Stimulated activated CD4-positive, alpha-beta T cell treated with anti-CD3 and anti-CD28 coated beads, TNF-alpha, amount 100 ng/mL, for 24 hours (primary cell): Measurements from ENCODE around the gene ATRNL1.

ENCODE experiments used
- DNase-seq, 3 experiments: peaks; one replicate each; pipeline ENCODE4 v3.0.0-alpha.2; 2020; ENCODE audit warnings: low read depth in 3 of 3

Gene ATRNL1

GRCh38 chr10:115604627-115605026, 511.5 kb downstream of the ATRNL1 start:
- DNase-seq, result no peak

- DNase-seq, result no peak
Observed at GRCh38 chr10:115606086-115606485, 512.9 kb downstream of the ATRNL1 start.

GRCh38 chr10:115606741-115607140, 513.6 kb downstream of the ATRNL1 start:
- no peak for DNase-seq

- no peak for DNase-seq
Observed at GRCh38 chr10:115624448-115624847, 531.3 kb downstream of the ATRNL1 start.

GRCh38 chr10:115628616-115629015, 535.5 kb downstream of the ATRNL1 start:
- no peak for DNase-seq

GRCh38 chr10:115638246-115638645, 545.1 kb downstream of the ATRNL1 start:
- no peak for DNase-seq

GRCh38 chr10:115649217-115649616, 556.1 kb downstream of the ATRNL1 start:
- no peak for DNase-seq

- no peak for DNase-seq
Observed at GRCh38 chr10:115653473-115653872, 560.3 kb downstream of the ATRNL1 start.

- DNase-seq, result no peak
Observed at GRCh38 chr10:115654961-115655360, 561.8 kb downstream of the ATRNL1 start.

GRCh38 chr10:115657161-115657860, 564.1 kb downstream of the ATRNL1 start:
- DNase-seq, result no peak

GRCh38 chr10:115659616-115660015, 566.5 kb downstream of the ATRNL1 start:
- no peak for DNase-seq

GRCh38 chr10:115660391-115660790, 567.2 kb downstream of the ATRNL1 start:
- no peak for DNase-seq

- DNase-seq, result no peak
Observed at GRCh38 chr10:115662422-115662821, 569.3 kb downstream of the ATRNL1 start.

- DNase-seq, result no peak
Observed at GRCh38 chr10:115665549-115665948, 572.4 kb downstream of the ATRNL1 start.

GRCh38 chr10:115674496-115674895, 581.3 kb downstream of the ATRNL1 start:
- DNase-seq, result no peak

GRCh38 chr10:115696747-115697146, 603.6 kb downstream of the ATRNL1 start:
- no peak for DNase-seq

- no peak for DNase-seq
Observed at GRCh38 chr10:115706026-115706425, 612.9 kb downstream of the ATRNL1 start.

- DNase-seq, result no peak
Observed at GRCh38 chr10:115706488-115707076, 613.4 kb downstream of the ATRNL1 start.

- DNase-seq, result no peak
Observed at GRCh38 chr10:115710136-115710535, 617.0 kb downstream of the ATRNL1 start.

GRCh38 chr10:115711306-115711705, 618.1 kb downstream of the ATRNL1 start:
- no peak for DNase-seq

GRCh38 chr10:115720121-115720520, 627.0 kb downstream of the ATRNL1 start:
- no peak for DNase-seq

GRCh38 chr10:115727129-115727528, 634.0 kb downstream of the ATRNL1 start:
- no peak for DNase-seq

GRCh38 chr10:115744089-115744488, 650.9 kb downstream of the ATRNL1 start:
- DNase-seq, result no peak

GRCh38 chr10:115745943-115746342, 652.8 kb downstream of the ATRNL1 start:
- no peak for DNase-seq
